ENCODE results near the gene C9orf72.

DNA sequence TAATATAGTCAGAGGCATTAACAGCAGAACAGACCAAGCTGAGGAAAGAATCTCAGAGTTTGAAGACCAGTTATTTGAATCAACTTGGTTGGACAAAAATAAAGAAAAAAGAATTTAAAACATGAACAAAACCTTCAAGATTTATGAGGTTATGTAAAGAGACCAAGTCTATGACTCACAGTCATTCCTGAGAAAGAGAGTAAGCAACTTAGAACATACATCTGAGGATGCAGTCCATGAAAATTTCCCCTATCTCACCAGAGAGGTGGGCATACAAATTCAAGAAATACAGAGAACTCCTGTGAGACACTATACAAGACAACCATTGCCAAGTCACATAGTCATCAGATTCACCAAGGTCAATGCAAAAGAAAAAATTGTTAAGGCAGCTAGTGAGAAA, 17.4 kb upstream of the C9orf72 start:
- TF ChIP-seq POLR2A (IDR thresholded peaks at IDR 0.05; ENCODE audit: low read depth, low read length) (no peak), POLR2AphosphoS5 (IDR thresholded peaks at IDR 0.05; ENCODE audit: low read depth, low read length) (no peak), TAF1 (IDR thresholded peaks at IDR 0.05; ENCODE audit: borderline replicate concordance, low read depth, low read length) (no peak)

Data from GM12892 (cell line).